GM23248 (cell line): Measurements from ENCODE around the gene SNX6.
"Not testable (repeated sequence)": the region's sequence is repeated elsewhere in the genome, so short reads cannot be mapped to it uniquely, and the experiment has no call there.

Source experiments
- EZH2 ChIP-seq: fragments of 200-600 bp; sonication (generic); IDR thresholded peaks from 2 replicates; pipeline ENCODE4 v1.6.1; 2018; ENCODE audit warnings: antibody characterized with exemption, mild to moderate bottlenecking; ENCODE audit not compliant: insufficient read depth, poor library complexity, severe bottlenecking
- EZH2phosphoT487 ChIP-seq: fragments of 200-600 bp; sonication (generic); IDR thresholded peaks from 2 replicates; pipeline ENCODE4 v1.6.1; 2018; ENCODE audit warnings: antibody characterized with exemption, moderate library complexity, mild to moderate bottlenecking, low read depth; ENCODE audit not compliant: insufficient read depth

GRCh38 chr14:34650006-34650405 lies 20.1 kb upstream of the SNX6 start:
- TF ChIP-seq EZH2phosphoT487, EZH2: not testable (repeated sequence)
